Endothelial cell of umbilical vein (primary cell): Measurements from ENCODE around the gene BMP2K. TPM values are rescaled to one million over a fixed set of nuclear protein-coding genes. Genes with fewer than 3 reads are reported as not detected.

Experiments used
- BruUV-seq: library from RNA; stranded (reverse); fragments of 400-500 nt; replicated peaks from 2 replicates; lab custom pipeline; 2021; lab: Mats Ljungman, UMichigan
- CTCF ChIA-PET: fragments of 300-600, 350-600 bp; sonication (Branson Sonifier 250); formaldehyde crosslinking; loops from one replicate; lab custom pipeline; 2021; ENCODE audit warnings: antibody characterized with exemption, inconsistent platforms; lab: Charles Lee
- POLR2A ChIA-PET: fragments of 300-600, 350-600 bp; sonication (Branson Sonifier 250); formaldehyde crosslinking; loops from one replicate; lab custom pipeline; 2021; ENCODE audit warnings: antibody characterized with exemption, inconsistent platforms; lab: Charles Lee
- DNase-seq: peaks from one replicate; pipeline ENCODE4 v3.0.0-alpha.2; 2011; ENCODE audit warnings: low read depth, low spot score
- FAIRE-seq: peaks from 2 replicates; lab custom pipeline; 2011; peaks lifted over from hg19 to GRCh38; lab: Jason Lieb, UNC
- H2AFZ ChIP-seq: 2 replicates; pipeline ENCODE4 v1.6.0; 2012; ENCODE audit warnings: low read depth, low read length, control low read depth, inconsistent platforms
- H3K27ac ChIP-seq: 2 replicates; pipeline ENCODE4 v1.5.1; 2011; ENCODE audit warnings: low read depth, mild to moderate bottlenecking, control low read depth, low read length, moderate library complexity; ENCODE audit not compliant: insufficient read depth
- H3K27me3 ChIP-seq, 2 experiments: 2 replicates each; pipeline versions ENCODE4 v1.6.0 to v1.6.1; 2011; ENCODE audit warnings: low read length in 2 of 2, mixed read lengths in 1 of 2; ENCODE audit not compliant: control insufficient read depth in 2 of 2, insufficient read depth in 2 of 2
- H3K36me3 ChIP-seq, 2 experiments: 2 replicates in 1 of 2; 3 replicates in 1 of 2; pipeline ENCODE4 v1.5.1; 2011; ENCODE audit warnings: low read length in 2 of 2, mild to moderate bottlenecking in 1 of 2, moderate library complexity in 1 of 2; ENCODE audit not compliant: control insufficient read depth in 2 of 2, insufficient read depth in 2 of 2; ENCODE audit errors: extremely low read depth in 1 of 2
- H3K4me1 ChIP-seq: 3 replicates; pipeline ENCODE4 v1.5.1; 2011; ENCODE audit warnings: mild to moderate bottlenecking, low read length; ENCODE audit not compliant: control insufficient read depth, insufficient read depth; ENCODE audit errors: extremely low read depth
- H3K4me2 ChIP-seq: 2 replicates; pipeline ENCODE4 v1.6.1; 2011; ENCODE audit warnings: low read length, control low read depth, mixed read lengths; ENCODE audit not compliant: insufficient read depth
- H3K4me3 ChIP-seq, 3 experiments: fragments of 200-600 bp in 1 of 3; sonication (generic), shearing (Covaris generic) in 1 of 3; replicated peaks in 1 of 3; 2 replicates each; pipeline ENCODE4 v1.5.1; 2011 to 2016; ENCODE audit warnings: control low read depth in 3 of 3, low read length in 3 of 3, mild to moderate bottlenecking in 2 of 3, inconsistent platforms in 1 of 3, low read depth in 1 of 3, moderate library complexity in 1 of 3; ENCODE audit not compliant: insufficient read depth in 1 of 3
- H3K79me2 ChIP-seq: 2 replicates; pipeline ENCODE4 v1.6.0; 2012; ENCODE audit warnings: low read length, inconsistent platforms; ENCODE audit not compliant: control insufficient read depth, insufficient read depth
- H3K9ac ChIP-seq: replicated peaks from 2 replicates; pipeline ENCODE3; 2011; ENCODE audit warnings: low read length, control low read depth; ENCODE audit not compliant: insufficient read depth; ENCODE audit errors: extremely low read depth
- H3K9me1 ChIP-seq: replicated peaks from 3 replicates; pipeline ENCODE4 v1.6.0; 2011; ENCODE audit warnings: mild to moderate bottlenecking, low read length; ENCODE audit not compliant: control insufficient read depth, insufficient read depth; ENCODE audit errors: extremely low read depth
- H3K9me3 ChIP-seq: replicated peaks from 2 replicates; pipeline ENCODE4 v1.5.1; 2012; ENCODE audit warnings: low read length, inconsistent platforms; ENCODE audit not compliant: control insufficient read depth, insufficient read depth
- H4K20me1 ChIP-seq: replicated peaks from 2 replicates; pipeline ENCODE3; 2011; ENCODE audit warnings: mild to moderate bottlenecking, low read length; ENCODE audit not compliant: control insufficient read depth, insufficient read depth; ENCODE audit errors: extremely low read depth
- CTCF ChIP-seq, 2 donors: IDR thresholded peaks; 1 replicate in 1 of 2; 2 replicates in 1 of 2; pipeline ENCODE4 v1.5.1; 2011; ENCODE audit warnings: low read length in 2 of 2, mild to moderate bottlenecking in 2 of 2, moderate library complexity in 2 of 2, control low read depth in 1 of 2, inconsistent platforms in 1 of 2, low read depth in 1 of 2; ENCODE audit not compliant: insufficient read depth in 1 of 2; ENCODE audit errors: extremely low read depth in 1 of 2
- EZH2 ChIP-seq: IDR thresholded peaks from 2 replicates; pipeline ENCODE4 v1.6.1; 2012; ENCODE audit warnings: borderline replicate concordance, low read depth, mild to moderate bottlenecking, moderate library complexity, low read length, inconsistent platforms; ENCODE audit not compliant: severe bottlenecking
- FOS ChIP-seq: IDR thresholded peaks from 2 replicates; pipeline ENCODE4 v1.6.1; 2011; ENCODE audit warnings: mild to moderate bottlenecking, low read length, moderate library complexity, borderline replicate concordance; ENCODE audit not compliant: insufficient read depth
- GATA2 ChIP-seq: IDR thresholded peaks from 2 replicates; pipeline ENCODE4 v1.7.0; 2011; ENCODE audit warnings: low read depth, mild to moderate bottlenecking, moderate library complexity, mixed read lengths, low read length; ENCODE audit not compliant: insufficient read length, insufficient read depth
- JUN ChIP-seq: IDR thresholded peaks from 2 replicates; pipeline ENCODE4 v1.6.1; 2011; ENCODE audit warnings: borderline replicate concordance, low read depth; ENCODE audit not compliant: insufficient read length, insufficient read depth
- MAX ChIP-seq: IDR thresholded peaks from 2 replicates; pipeline ENCODE4 v1.6.1; 2011; ENCODE audit not compliant: insufficient read depth, insufficient read length
- MYC ChIP-seq: IDR thresholded peaks from one replicate; pipeline ENCODE4 v1.6.1; 2011; ENCODE audit warnings: mild to moderate bottlenecking, low read depth, low read length
- POLR2A ChIP-seq: IDR thresholded peaks from 2 replicates; pipeline ENCODE4 v1.6.1; 2012; ENCODE audit warnings: low read depth, mild to moderate bottlenecking, control low read depth, low read length
- POLR2AphosphoS5 ChIP-seq: IDR thresholded peaks from 2 replicates; pipeline ENCODE4 v1.6.1; 2012; ENCODE audit warnings: low read depth, mild to moderate bottlenecking, control low read depth, low read length, moderate library complexity; ENCODE audit not compliant: insufficient read depth
- dilution Hi-C: fragments of 300-500 bp; cut with MboI; formaldehyde crosslinking; loops from one replicate; pipeline ENCODE4 v1.15.0; 2019; ENCODE audit warnings: low sequenced_read_pairs; ENCODE audit not compliant: extremely low pct_ligation_motif_present
- intact Hi-C: fragments of 100-400 bp; cut with micrococcal nuclease; formaldehyde crosslinking; loops from one replicate; pipeline ENCODE4 v1.10.0; 2022
- polyA plus RNA-seq, 4 experiments: library from polyadenylated mRNA; depleted of rRNA in 3 of 4; stranded (reverse) in 3 of 4; unstranded in 1 of 4; fragments of >200 nt; gene quantifications; 2 replicates each; pipeline versions ENCODE4 v1.2.1 to v1.2.3, GENCODE V29; 2011 to 2012; ENCODE audit warnings: missing spikeins in 1 of 4
- total RNA-seq: library from RNA; stranded (reverse); gene quantifications from 2 replicates; pipeline ENCODE4 v1.2.3, GENCODE V29; 2021

Gene BMP2K
- total and polyA plus RNA-seq, 2 donors (not counting 3 experiments of a cell fraction or from before 2014, with no cell fraction given): 16.1 to 37.9 TPM

GRCh38 chr4:78742300-78742699, 33.9 kb upstream of the BMP2K start:
- ChIA-PET POLR2A (no interaction called here), CTCF (interaction anchor here (0.9 kb wide), 1 partner anchor 105 kb away, joined by 3 read pairs; no protein-coding TSS in a partner anchor)
- FAIRE-seq (no peak), DNase-seq (no peak)
- no peak overlapping the region for H3K4me2 ChIP-seq
- no peaks in the 10 kb centered on the region for H3K9me1 ChIP-seq
- no peaks in the 10 kb centered on the region for H3K79me2 ChIP-seq
- H2AFZ ChIP-seq: peak overlapping the region; percentile 21
- no peaks in the 10 kb centered on the region for H3K27me3 ChIP-seq
- H3K4me1 ChIP-seq: no peaks in the 10 kb centered on the region
- dilution Hi-C loops: no loop called here
- H4K20me1 ChIP-seq: no peaks in the 10 kb centered on the region
- no peaks in the 10 kb centered on the region for H3K36me3 ChIP-seq
- no peak overlapping the region for H3K4me3 ChIP-seq
- no peak overlapping the region for H3K27ac ChIP-seq
- TF ChIP-seq JUN (no peak), FOS (no peak), GATA2 (no peak)
- intact Hi-C loops: no loop called here
- H3K9ac ChIP-seq: no peak overlapping the region
- BruUV-seq: no TSS peak
- no peaks in the 10 kb centered on the region for H3K9me3 ChIP-seq

- FAIRE-seq (no peak), DNase-seq (peak; percentile 65)
- no peak overlapping the region for H3K4me2 ChIP-seq
- H3K9me1 ChIP-seq: no peaks in the 10 kb centered on the region
- H2AFZ ChIP-seq: no peak overlapping the region
- H3K9me3 ChIP-seq: no peaks in the 10 kb centered on the region
- no peak overlapping the region for H3K4me3 ChIP-seq
- H3K79me2 ChIP-seq: no peaks in the 10 kb centered on the region
- H3K4me1 ChIP-seq: no peaks in the 10 kb centered on the region
- POLR2A ChIA-PET: no interaction called here
- CTCF ChIA-PET: interaction anchor here (0.9 kb wide), 1 partner anchor 12 kb away, joined by 4 read pairs; no protein-coding TSS in a partner anchor
- H3K27me3 ChIP-seq: no peaks in the 10 kb centered on the region
- H3K36me3 ChIP-seq: no peaks in the 10 kb centered on the region
- no peak for TF ChIP-seq MAX
- TF ChIP-seq MYC: no peak
- TF ChIP-seq POLR2AphosphoS5: no peak
- TF ChIP-seq EZH2: no peak
- TF ChIP-seq POLR2A: no peak
- no peak for TF ChIP-seq CTCF (IDR thresholded peaks at IDR 0.05; ENCODE audit: extremely low read depth in 1 of 2, insufficient read depth in 1 of 2, low read depth in 1 of 2, low read length in 2 of 2)
- no peak for TF ChIP-seq FOS
- TF ChIP-seq JUN: no peak
- no peak for TF ChIP-seq GATA2
- intact Hi-C loops: no loop called here
- H4K20me1 ChIP-seq: no peaks in the 10 kb centered on the region
- dilution Hi-C loops: no loop called here
- H3K9ac ChIP-seq: no peak overlapping the region
- BruUV-seq: no TSS peak
- no peak overlapping the region for H3K27ac ChIP-seq
Observed at GRCh38 chr4:78747475-78747922, 28.7 kb upstream of the BMP2K start.
